GM23338 (cell line): ENCODE results near the gene PKDCC.

ENCODE experiments used
- CREB1 ChIP-seq: fragments of 250-450 bp; sonication (Bioruptor Pico); IDR thresholded peaks from 2 replicates; pipeline ENCODE4 v1.5.0; 2020; ENCODE audit warnings: low read depth, mild to moderate bottlenecking, moderate library complexity
- CTCF ChIP-seq, 2 experiments: fragments of 200-600 bp in 1 of 2; sonication (generic) in 1 of 2; conservative IDR thresholded peaks; 2 replicates each; pipeline versions ENCODE4 v1.5.1 to v1.6.1; 2016 to 2017; ENCODE audit warnings: antibody characterized with exemption in 2 of 2, low read depth in 2 of 2, mild to moderate bottlenecking in 2 of 2, moderate library complexity in 1 of 2
- ETS1 ChIP-seq: IDR thresholded peaks from 2 replicates; pipeline ENCODE4 v1.6.1; 2016; ENCODE audit warnings: antibody characterized with exemption
- EZH2 ChIP-seq: fragments of 200-600 bp; sonication (generic); IDR thresholded peaks from one replicate; pipeline ENCODE4 v1.8.0; 2017; ENCODE audit warnings: antibody characterized with exemption, mild to moderate bottlenecking, low read depth; ENCODE audit not compliant: unreplicated experiment
- EZH2phosphoT487 ChIP-seq: fragments of 200-600 bp; sonication (generic); IDR thresholded peaks from one replicate; pipeline ENCODE4 v1.8.1; 2018; ENCODE audit warnings: antibody characterized with exemption; ENCODE audit not compliant: unreplicated experiment
- NANOG ChIP-seq: IDR thresholded peaks from 2 replicates; pipeline ENCODE4 v1.6.1; 2016; ENCODE audit warnings: antibody characterized with exemption, borderline replicate concordance
- POLR2AphosphoS5 ChIP-seq: IDR thresholded peaks from 2 replicates; pipeline ENCODE4 v1.6.1; 2016; ENCODE audit warnings: antibody characterized with exemption, low read depth
- REST ChIP-seq: IDR thresholded peaks from one replicate; pipeline ENCODE4 v1.6.1; 2018; ENCODE audit warnings: antibody characterized with exemption; ENCODE audit not compliant: unreplicated experiment
- ZNF114 ChIP-seq: fragments of 250-450 bp; sonication (Bioruptor Pico); IDR thresholded peaks from 2 replicates; pipeline ENCODE4 v1.5.0; 2020; ENCODE audit warnings: mild to moderate bottlenecking, moderate library complexity
- ZNF331 ChIP-seq: fragments of 250-450 bp; sonication (Bioruptor Pico); IDR thresholded peaks from 2 replicates; pipeline ENCODE4 v1.5.0; 2020; ENCODE audit warnings: low read depth, mild to moderate bottlenecking, moderate library complexity
- TF ChIP-seq, protein P1 (sequence below): fragments of 250-450 bp; sonication (Bioruptor Pico); IDR thresholded peaks from 2 replicates; pipeline ENCODE4 v1.5.0; 2020; ENCODE audit warnings: mild to moderate bottlenecking, moderate library complexity

GRCh38 chr2:42054714-42055430 is 7.1 kb downstream of the PKDCC start:
- TF ChIP-seq CTCF (conservative IDR thresholded peaks at IDR 0.05; ENCODE audit: low read depth in 2 of 2) (peak; percentile 58 to 83), NANOG (no peak), POLR2AphosphoS5 (no peak), EZH2 (no peak), EZH2phosphoT487 (no peak), CREB1 (no peak), REST (no peak), ZNF114 (no peak), ZNF331 (CRISPR knock-in tag) (no peak), ETS1 (no peak)
- TF ChIP-seq, protein P1, sequence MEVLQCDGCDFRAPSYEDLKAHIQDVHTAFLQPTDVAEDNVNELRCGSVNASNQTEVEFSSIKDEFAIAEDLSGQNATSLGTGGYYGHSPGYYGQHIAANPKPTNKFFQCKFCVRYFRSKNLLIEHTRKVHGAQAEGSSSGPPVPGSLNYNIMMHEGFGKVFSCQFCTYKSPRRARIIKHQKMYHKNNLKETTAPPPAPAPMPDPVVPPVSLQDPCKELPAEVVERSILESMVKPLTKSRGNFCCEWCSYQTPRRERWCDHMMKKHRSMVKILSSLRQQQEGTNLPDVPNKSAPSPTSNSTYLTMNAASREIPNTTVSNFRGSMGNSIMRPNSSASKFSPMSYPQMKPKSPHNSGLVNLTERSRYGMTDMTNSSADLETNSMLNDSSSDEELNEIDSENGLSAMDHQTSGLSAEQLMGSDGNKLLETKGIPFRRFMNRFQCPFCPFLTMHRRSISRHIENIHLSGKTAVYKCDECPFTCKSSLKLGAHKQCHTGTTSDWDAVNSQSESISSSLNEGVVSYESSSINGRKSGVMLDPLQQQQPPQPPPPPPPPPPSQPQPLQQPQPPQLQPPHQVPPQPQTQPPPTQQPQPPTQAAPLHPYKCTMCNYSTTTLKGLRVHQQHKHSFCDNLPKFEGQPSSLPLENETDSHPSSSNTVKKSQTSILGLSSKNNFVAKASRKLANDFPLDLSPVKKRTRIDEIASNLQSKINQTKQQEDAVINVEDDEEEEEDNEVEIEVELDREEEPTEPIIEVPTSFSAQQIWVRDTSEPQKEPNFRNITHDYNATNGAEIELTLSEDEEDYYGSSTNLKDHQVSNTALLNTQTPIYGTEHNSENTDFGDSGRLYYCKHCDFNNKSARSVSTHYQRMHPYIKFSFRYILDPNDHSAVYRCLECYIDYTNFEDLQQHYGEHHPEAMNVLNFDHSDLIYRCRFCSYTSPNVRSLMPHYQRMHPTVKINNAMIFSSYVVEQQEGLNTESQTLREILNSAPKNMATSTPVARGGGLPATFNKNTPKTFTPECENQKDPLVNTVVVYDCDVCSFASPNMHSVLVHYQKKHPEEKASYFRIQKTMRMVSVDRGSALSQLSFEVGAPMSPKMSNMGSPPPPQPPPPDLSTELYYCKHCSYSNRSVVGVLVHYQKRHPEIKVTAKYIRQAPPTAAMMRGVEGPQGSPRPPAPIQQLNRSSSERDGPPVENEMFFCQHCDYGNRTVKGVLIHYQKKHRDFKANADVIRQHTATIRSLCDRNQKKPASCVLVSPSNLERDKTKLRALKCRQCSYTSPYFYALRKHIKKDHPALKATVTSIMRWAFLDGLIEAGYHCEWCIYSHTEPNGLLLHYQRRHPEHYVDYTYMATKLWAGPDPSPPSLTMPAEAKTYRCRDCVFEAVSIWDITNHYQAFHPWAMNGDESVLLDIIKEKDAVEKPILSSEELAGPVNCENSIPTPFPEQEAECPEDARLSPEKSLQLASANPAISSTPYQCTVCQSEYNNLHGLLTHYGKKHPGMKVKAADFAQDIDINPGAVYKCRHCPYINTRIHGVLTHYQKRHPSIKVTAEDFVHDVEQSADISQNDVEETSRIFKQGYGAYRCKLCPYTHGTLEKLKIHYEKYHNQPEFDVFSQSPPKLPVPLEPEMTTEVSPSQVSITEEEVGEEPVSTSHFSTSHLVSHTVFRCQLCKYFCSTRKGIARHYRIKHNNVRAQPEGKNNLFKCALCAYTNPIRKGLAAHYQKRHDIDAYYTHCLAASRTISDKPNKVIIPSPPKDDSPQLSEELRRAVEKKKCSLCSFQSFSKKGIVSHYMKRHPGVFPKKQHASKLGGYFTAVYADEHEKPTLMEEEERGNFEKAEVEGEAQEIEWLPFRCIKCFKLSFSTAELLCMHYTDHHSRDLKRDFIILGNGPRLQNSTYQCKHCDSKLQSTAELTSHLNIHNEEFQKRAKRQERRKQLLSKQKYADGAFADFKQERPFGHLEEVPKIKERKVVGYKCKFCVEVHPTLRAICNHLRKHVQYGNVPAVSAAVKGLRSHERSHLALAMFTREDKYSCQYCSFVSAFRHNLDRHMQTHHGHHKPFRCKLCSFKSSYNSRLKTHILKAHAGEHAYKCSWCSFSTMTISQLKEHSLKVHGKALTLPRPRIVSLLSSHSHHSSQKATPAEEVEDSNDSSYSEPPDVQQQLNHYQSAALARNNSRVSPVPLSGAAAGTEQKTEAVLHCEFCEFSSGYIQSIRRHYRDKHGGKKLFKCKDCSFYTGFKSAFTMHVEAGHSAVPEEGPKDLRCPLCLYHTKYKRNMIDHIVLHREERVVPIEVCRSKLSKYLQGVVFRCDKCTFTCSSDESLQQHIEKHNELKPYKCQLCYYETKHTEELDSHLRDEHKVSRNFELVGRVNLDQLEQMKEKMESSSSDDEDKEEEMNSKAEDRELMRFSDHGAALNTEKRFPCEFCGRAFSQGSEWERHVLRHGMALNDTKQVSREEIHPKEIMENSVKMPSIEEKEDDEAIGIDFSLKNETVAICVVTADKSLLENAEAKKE (CRISPR knock-in tag), result no peak
